Activated CD8-positive, alpha-beta memory T cell treated with anti-CD3 and anti-CD28 coated beads for 4 hours (primary cell): ENCODE results near the gene EIF3L.

ENCODE experiments used
- DNase-seq, 2 donors: peaks; one replicate each; pipeline ENCODE4 v3.0.0-alpha.2; 2020; ENCODE audit warnings: low read depth in 2 of 2

EIF3L gene

DNA sequence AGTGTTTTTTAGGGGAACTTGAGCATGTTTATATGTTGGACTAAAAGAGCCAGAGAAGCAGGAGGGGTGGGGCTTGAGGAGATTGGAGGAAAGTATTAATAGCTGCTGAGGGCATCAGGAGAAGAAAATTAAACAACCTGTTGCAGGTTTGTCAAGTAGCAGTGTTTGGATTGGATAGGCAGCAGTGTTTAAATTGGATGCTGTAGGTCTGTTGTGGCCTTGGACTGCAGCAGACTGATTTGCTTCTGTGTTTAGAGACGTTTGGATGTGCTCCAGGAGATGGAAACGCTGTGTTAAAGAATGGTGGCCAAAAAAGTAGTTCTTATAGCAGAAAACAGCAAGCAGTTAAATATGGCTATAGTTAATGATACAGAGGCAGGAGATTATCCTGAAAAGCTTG, 5.7 kb downstream of the EIF3L start:
- DNase-seq: no peak

DNA sequence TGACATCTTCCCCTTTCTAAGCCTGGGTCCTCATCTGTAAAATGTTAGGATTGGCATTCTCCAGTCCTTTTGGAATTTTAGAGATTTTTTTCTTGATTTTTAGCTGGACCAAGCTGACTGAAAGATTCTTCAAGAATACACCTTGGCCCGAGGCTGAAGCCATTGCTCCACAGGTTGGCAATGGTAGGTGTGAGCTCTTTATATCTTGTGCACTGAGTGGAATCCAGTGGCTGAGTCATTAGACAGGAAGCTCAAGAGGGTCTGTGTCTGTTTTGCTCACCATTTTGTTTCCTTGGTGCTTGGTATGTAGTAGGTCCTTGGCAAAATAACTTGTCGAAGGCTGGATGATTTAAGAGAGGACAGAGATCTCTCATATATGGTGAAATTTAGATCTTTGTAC, 6.2 kb downstream of the EIF3L start:
- no peak for DNase-seq

DNA sequence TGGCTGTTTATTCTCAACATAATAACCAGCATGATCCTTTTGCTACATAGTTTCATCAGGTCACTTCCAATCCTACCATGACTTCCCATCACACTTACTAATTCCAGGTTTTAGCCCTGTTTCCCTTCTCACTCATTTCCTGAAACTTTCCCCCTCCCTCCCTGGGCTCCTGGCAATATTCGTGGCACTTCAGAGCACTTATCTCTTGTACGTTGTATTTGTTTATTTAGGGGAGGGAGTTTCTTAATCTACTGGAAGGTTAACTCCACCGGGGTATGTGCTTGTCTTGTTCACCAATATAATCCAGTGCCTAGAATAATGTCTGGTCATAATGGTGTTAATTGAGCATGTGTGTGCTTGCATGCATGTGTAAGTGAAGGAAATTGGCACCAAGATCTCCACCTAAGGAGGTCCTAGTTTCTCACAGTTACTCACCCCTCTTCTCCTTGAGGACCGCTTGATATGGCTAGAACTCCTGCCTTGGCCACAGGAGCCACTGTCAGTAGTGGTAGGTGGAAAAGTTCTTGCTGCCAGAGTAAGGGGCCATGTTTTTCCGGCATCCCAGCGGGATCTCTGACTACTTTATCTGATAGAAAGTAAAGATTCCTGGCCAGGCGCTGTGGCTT, 11.7 kb downstream of the EIF3L start:
- DNase-seq: no peak

DNA sequence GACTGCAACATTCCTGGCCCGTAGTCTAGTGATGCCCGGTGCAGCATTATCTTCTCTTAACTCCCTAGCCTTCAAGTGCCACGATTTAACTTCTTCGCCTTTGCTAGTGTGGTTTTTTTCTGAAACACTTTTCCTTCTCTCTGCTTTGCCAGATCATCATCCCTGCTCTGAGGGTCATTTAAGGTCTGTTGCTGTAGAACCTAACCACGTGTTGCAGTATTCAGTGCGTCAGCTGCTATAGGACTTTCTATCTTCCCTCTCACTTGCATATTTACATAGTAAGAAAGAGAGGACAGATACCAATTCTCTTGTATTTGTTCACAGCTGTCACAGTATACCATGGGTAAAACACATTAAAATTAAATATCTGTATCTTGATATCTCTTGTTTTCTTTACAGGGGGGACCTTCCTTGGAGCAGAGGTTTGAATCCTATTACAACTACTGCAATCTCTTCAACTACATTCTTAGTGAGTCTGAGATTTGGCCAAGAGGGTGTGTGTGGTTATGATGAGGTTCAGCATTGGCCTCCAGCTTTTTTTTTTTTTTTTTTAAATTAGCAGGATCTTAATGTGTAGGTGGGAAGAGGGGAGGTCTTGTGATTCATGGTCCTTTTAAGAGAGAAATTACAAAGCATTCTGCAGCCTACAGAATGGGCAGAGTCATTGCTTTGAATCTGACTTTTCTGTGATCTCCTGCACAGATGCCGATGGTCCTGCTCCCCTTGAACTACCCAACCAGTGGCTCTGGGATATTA, 13.5 kb downstream of the EIF3L start:
- no peak for DNase-seq

DNA sequence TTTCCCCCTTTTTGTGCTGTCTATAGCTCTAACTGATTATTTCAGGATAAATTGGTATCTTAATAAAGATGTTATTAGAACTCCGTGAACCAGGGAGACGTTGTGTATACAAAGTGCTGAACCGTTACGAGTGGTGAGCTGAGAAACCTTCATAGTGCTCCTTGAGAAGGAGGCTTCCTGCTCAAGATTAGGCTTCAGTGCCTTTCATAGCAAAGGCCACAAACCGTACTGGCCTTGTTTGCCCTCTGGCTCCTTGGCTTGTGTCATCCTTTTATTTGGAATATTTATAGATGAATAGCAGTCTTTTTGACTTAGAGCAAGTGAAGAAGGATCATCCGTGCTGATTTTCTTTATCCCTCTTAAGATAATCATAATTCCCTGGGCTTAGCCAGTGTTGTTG, 16.3 kb downstream of the EIF3L start:
- DNase-seq: no peak

DNA sequence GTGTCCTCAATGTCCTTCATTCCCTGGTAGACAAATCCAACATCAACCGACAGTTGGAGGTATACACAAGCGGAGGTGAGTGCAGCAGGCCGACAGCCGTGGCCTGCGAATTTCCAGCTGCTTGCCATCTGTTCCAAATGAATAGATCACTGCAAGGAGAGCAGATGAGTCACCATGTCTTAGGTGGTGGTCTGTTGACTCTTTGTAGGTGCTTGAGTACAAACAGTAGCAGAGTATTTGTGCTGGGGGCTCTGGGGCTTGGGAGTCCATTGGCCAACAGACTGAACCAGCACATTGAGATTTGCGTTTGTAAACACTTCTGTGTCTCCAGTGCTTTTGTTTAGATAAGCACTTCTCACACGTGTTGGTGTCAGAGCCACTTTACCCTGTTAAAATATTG, 21.1 kb downstream of the EIF3L start:
- no peak for DNase-seq

DNA sequence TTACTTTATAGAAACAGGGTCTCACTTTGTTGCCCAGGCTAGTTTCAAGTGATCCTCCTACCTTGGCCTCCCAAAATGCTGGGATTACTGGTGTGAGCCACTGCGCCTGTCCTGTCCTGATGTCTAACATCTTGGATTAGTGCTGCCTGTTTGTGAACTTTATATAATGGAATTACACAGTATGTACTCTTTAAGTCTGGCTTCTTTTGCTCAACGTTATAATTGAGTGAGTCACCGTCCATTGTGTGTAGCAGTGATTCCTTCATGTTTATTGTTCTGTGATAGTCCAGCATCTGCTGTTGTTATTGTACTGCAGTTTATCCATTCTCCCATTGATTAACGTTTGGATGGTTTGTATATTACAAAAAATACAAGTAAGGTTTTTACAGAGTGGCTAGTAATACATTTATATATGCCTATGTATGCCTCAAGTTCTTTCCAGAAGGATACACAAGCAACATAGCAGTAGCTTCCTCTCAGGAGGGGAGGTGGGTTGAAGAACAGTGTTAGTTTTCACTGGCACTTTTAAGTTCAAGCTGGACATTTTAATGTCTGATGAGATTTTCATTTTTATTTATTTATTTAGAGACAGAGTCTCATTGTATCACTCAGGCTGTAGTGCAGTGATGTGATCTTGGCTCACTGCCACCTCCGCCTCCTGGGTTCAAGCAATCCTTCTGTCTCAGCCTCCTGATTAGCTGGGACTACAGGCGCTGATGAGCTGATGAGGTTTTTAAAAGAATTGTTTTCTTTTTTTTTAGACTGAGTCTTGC, 31.6 kb downstream of the EIF3L start:
- DNase-seq: no peak

DNA sequence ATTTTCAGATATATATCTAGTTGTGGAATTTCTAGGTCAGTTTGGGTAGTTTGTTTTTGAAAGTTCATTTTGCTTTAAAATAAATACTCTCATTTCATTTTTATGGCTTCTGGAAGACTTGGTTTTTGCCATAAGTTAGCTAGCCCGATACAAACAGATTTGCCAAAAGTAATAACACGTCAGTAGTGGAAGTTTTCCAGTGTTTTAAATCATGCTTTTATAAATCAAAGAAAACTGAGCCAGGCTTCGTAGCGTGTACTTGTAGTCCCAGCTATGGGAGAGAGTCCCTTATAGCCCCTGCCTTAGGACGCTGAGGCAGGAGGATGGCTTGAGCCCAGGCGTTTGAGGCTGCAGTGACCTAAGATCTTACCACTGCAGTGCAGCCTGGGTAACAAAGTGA, 35.2 kb downstream of the EIF3L start:
- no peak for DNase-seq

DNA sequence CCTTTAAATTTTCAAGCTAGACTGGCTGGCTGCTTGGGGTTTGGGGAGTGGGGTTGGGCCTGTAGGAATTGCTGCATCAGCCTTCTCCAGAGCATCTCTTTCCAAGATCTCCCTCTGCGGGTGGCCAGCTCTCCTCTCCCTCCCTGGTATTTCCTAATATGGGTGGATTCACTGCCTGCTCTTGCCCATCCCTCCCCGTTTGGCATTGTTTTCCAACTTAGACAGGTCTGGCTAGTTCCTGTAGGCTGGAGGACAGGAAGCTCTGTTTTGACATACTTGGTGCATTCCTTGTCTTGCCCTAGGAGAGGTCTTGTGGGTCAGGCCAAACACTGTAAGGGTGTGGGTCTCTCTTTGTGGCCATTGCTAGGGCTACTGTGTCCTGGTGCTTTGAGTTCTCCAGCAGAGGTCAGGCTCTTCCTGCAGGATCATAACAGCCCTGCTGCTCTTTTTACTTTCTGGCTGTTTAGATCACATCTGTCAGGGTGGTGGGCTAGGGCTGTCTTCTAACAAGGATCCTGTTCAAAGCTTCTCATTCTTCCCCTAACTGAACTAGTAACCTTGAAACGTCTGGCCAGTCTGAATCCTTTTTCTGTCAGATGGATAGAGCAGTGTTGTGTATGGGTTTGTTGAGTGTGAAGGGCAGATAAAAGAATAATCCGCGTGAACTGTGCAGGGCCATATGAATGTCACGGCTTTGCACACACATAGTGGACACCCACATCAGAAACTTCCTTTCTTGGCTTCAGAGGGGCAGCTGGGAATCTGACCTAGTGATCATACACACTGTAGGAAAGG, 38.6 kb downstream of the EIF3L start:
- no peak for DNase-seq

DNA sequence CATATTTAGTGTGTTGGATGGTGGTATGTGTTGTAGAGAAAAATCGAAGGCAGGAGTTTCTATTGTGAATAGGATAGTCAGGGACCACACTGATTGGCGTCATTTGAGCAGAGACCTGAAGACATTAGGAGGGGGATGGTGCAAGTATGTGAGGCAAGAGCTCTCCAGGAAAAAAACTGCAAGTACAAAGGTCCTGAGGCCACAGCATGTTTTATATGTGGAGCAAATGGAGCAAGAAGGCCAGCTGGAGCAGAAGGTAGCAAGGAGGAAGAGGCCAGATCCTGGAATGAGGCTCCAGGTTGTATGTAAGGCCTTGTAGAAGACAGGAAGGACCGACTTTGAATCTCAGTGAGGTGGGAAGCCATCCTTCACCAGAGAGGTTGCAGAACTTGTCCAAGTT, 42.7 kb downstream of the EIF3L start:
- no peak for DNase-seq

DNA sequence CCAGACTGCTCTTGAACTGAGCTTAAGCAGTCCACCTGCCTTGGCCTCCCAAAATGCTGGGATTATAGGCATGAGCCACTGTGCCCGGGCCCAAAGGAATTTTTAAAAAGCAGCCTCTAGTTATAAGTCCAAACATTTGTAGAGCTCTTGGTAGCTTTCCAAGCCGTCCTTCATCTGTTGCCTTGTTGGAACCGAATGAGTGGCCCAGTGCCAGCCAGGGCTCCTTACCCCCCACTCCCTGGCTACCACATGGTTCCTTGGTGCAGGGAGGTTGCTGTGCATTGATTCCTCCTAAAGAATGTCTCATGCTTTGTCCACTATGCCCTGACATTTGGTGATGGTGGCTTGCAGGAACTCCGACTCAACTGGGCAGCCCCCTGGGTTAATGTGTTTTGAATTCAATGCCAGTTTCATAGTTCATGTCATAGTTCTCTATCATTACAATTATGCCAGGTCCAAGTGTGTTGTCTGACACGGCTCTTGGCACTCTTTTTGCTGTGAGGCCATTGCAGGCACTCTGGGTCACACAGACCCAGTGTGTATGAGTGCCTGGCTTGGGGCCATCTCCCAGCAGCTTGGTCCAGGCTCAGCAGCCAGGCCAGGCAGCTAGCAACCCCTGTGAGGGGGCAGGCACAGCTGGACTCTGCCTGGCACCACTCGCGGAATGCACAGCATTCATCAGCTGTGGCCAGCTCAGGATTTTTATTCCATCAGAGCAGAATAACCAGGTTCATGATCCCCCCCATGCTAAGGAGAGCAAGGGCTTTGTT, 43.5 kb downstream of the EIF3L start:
- DNase-seq: no peak

DNA sequence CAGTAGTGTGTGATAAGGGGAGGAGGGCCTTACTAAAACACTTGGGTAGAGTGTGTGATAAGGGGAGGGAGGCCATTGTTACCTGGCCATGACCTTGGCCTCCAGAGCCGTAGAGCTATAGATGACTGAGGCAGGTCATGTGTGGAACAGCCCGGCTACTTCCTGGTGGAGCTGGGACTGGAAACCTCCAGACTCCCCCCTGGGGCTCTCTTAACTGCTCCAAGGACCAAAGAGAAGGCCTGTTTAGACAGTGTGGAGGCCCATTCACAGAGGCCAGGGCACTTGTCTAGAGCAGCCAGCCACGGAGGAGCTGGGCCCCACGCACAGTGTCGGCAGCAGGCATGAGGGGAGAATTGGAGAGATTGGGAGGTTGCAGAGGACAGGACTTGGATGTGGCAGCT, 44.4 kb downstream of the EIF3L start:
- DNase-seq: no peak

DNA sequence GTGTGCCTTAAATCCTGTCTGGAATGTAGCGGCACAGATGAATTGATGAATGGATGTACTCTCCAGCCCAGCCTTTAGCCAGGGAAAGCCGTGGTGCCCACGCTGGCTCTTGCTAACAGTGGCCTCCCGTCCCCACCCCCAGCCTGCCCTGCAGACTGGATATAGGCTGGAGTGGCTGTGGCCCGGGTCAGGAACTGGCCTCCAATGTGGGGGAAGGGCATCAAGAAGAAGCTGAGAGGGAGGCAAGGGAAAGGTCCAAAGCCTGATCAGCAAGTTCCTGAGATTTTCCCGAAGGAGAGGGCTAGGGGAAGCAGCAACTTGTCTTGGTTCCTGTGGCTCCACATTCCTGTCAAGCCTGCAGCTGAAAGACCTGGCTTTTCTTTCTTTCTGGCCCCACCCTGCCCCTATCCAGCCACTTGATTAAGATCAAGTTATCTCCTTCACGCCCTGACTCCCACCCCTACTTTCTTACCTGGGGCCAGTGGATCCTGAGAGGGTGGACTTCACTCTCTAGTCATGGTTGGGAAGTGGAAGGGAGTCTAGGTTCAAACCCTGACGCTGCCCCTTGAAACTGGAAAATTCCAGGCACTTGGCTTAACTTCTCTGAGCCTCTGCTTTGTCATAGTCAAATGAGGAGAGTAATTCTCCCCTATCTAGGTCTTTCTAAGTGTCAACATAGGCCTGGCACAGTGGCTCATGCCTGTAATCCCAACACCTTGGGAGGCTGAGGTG, 45.9 kb downstream of the EIF3L start:
- no peak for DNase-seq

DNA sequence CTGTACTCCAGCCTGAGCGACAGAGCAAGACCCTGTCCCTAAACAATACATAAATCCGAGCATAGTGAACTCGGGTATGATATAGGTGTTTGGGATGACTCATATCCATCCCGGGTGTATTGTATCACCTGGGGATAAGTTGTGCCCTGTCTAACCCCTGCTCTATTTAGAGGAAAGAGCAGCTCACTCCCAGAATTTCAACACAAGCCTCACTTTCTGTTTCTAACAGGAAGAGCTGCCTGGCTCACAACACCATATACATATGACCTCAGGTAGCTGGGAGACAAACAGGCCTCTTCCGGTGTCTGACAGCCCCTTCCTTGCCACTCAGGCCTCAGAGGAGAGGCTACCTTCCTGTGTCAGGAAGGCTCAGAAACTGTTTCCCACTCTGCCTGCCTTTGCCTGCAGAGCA, 47.0 kb downstream of the EIF3L start:
- DNase-seq: no peak

DNA sequence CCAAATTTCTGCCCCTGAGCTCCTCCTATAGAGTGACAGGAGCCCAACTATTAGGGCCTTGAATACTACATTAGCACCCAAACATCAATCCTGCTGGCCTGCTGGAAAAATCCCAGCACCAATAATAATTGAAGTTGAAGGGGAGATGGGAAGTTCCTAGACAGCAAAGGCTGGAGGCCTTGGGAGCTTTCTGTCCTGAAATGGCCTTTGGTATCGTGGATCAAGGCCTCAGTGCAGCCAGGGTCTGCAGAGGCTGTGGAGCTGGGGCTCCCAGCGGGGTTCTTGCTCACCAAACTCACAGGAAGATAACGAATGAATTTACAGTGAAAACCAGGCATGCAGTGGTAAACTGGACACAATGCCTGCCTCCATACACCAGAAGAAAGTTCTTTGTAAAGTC, 47.7 kb downstream of the EIF3L start:
- no peak for DNase-seq

DNA sequence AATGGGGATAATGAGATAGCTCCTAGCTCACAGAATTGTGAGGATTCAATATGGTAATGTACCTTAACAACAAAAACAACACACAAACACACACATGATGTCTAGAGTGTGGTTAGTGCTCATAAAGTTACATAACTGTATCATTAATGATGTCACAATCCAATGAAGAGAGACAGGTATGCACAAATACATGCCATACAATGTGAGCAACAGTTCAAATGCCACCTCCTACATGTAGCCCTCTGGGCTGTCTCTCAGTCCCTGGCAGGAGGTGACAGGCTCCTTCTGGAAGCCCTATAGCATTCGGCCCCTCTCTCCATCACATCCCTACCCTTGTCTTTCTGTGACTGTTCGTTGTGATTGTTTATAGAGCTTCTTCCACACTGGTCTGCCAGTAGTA, 48.6 kb downstream of the EIF3L start:
- no peak for DNase-seq

DNA sequence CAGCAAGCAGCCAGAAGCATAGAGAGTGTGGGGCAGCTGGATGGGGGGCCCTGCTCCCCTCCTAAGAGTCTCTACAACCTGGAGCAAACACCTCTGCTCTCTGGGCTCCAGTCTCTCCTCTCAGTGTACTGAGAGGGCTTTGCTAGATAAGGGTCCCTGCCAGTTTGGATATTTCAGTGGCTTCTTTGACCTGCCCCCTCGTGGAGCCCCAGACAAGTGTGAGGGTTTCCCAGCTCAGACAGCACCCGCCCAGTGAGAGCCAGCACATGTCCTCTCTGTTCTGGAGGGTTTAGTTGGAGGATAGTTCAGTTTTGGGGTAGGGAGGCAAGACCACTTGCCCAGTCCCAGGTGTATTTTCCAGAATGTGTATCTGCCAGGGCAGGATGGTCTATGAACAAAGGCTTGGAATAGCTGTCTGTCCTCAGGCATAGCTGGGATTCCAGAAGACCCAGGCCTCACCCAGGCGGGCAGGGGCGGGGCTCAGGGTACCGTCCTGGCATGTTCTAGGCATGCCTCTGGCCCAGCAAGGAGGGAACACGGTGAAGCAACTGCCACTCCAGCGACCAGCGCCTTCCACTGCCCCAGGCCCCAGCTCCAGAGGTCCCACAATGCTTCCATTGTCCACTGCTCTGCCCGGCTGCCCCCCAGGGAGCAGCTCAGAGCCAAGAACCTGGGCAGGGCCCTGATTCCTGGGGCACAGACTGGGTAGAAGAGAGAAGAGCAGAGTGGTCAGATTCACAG, 49.4 kb downstream of the EIF3L start:
- no peak for DNase-seq

DNA sequence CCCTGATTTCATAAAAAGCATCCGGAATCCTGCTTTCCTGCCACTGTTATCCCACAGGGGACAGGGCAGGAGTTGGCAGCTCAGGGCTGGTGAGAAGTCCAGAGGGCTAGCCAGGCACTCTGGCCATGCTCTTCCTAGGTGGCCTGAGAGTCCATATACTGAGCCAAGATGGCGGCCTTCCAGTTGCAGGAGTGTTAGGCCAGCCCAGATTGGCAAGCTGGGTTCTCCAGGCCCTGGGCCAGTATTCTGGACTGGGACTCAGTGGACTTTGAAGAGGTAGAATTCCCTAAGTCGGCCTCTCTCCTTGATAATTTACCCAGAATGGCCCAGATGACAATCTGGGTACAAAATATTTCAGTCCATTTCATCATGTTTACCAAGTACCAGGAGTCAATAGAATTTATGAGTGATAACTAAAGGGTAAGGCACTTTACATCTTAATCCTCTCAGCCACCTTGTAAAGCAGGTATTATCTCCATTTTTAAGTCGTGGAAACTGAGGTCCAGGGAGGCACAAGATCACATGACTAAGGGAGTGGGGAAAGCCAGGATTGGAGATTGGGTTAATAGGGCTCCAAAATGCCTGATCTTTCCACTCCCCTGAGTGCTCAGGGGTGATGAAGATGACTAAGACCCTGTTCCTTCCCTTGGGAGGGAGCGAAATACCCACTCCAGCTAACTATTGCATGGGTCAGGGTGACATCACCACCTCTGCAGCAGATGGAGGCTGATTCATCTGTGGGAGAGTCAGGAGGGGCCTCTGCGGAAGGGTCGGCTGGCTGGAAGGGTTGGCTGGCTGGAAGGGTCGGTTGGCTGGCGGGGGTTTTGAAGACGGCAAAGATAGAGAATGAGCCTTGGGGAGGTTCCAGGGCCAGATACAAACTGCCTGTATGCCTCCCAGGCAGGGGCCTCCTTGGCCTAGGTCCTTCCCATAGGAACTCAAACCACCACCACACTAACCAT, 55.6 kb downstream of the EIF3L start:
- DNase-seq: no peak
